PC-9 (cell line): Measurements from ENCODE around the gene IL34.

ENCODE experiments used
- EZH2 ChIP-seq: fragments of 200-600 bp; sonication (generic); IDR thresholded peaks from 2 replicates; pipeline ENCODE4 v1.8.0; 2017; ENCODE audit warnings: antibody characterized with exemption, low read depth
- TF ChIP-seq, protein P1 (sequence below): fragments of 200-600 bp; sonication (generic); conservative IDR thresholded peaks from 2 replicates; pipeline ENCODE4 v1.6.1; 2017; ENCODE audit warnings: mixed run types, antibody characterized with exemption, mild to moderate bottlenecking, moderate library complexity

DNA sequence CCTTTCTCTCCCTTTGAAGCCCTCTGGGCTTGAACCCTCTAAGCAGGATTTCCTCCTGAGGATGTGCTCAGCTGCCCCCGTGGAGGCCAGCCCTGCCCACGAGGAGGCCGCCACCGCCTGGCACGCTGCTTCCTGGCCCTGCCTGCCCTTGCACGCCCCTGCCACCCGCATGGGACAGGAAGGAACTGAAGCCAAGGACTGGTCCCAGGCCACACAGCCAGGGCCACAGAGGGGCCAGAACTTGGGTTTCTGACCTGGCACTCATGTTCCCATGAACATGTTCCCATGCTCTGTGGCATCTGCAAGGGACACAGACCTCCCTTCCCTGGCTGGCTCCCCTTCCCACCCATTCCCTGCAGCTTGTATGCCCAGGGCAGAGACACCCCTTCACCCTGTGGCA is 63.6 kb downstream of the IL34 start:
- no peak for TF ChIP-seq EZH2
- TF ChIP-seq, protein P1, sequence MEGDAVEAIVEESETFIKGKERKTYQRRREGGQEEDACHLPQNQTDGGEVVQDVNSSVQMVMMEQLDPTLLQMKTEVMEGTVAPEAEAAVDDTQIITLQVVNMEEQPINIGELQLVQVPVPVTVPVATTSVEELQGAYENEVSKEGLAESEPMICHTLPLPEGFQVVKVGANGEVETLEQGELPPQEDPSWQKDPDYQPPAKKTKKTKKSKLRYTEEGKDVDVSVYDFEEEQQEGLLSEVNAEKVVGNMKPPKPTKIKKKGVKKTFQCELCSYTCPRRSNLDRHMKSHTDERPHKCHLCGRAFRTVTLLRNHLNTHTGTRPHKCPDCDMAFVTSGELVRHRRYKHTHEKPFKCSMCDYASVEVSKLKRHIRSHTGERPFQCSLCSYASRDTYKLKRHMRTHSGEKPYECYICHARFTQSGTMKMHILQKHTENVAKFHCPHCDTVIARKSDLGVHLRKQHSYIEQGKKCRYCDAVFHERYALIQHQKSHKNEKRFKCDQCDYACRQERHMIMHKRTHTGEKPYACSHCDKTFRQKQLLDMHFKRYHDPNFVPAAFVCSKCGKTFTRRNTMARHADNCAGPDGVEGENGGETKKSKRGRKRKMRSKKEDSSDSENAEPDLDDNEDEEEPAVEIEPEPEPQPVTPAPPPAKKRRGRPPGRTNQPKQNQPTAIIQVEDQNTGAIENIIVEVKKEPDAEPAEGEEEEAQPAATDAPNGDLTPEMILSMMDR: no peak
